H9 (cell line): ENCODE data around the gene WNT3. TPM values are rescaled to one million over a fixed set of nuclear protein-coding genes. Genes with fewer than 3 reads are reported as not detected.
A peak's percentile ranks its signal among the peaks of the same experiment; 100 is the strongest.

ENCODE experiments used
- DNase-seq: peaks from one replicate; pipeline ENCODE4 v3.0.0-alpha.2; 2017
- H2AFZ ChIP-seq: one replicate; pipeline ENCODE4 v1.6.1; 2013; ENCODE audit warnings: mild to moderate bottlenecking, low read length, control low read depth, moderate library complexity
- H2AK5ac ChIP-seq: 2 replicates; pipeline ENCODE4 v1.6.1; 2013; ENCODE audit warnings: low read length, control low read depth, mixed read lengths; ENCODE audit not compliant: insufficient read length
- H2BK120ac ChIP-seq: one replicate; pipeline ENCODE4 v1.6.1; 2013; ENCODE audit warnings: low read depth, mild to moderate bottlenecking, low read length, control low read depth, inconsistent platforms; ENCODE audit not compliant: poor library complexity, severe bottlenecking
- H2BK12ac ChIP-seq: 2 replicates; pipeline ENCODE4 v1.6.1; 2013; ENCODE audit warnings: low read length, control low read depth, mixed read lengths, low read depth; ENCODE audit not compliant: insufficient read length
- H2BK15ac ChIP-seq: 2 replicates; pipeline ENCODE4 v1.6.1; 2013; ENCODE audit warnings: low read depth, low read length, control low read depth
- H2BK20ac ChIP-seq: one replicate; pipeline ENCODE4 v1.6.1; 2013; ENCODE audit warnings: low read depth, mild to moderate bottlenecking, low read length, control low read depth, inconsistent platforms; ENCODE audit not compliant: poor library complexity, severe bottlenecking
- H2BK5ac ChIP-seq: 2 replicates; pipeline ENCODE4 v1.6.1; 2013; ENCODE audit warnings: low read length, control low read depth, mixed read lengths; ENCODE audit not compliant: insufficient read length
- H3K14ac ChIP-seq: 2 replicates; pipeline ENCODE4 v1.6.1; 2013; ENCODE audit warnings: low read length, control low read depth; ENCODE audit not compliant: insufficient read depth
- H3K18ac ChIP-seq: 2 replicates; pipeline ENCODE4 v1.6.1; 2013; ENCODE audit warnings: low read depth, mild to moderate bottlenecking, mixed read lengths, low read length, control low read depth; ENCODE audit not compliant: insufficient read length
- H3K23ac ChIP-seq: 2 replicates; pipeline ENCODE4 v1.6.1; 2013; ENCODE audit warnings: low read length, control low read depth, mixed read lengths, low read depth; ENCODE audit not compliant: insufficient read length
- H3K23me2 ChIP-seq: 2 replicates; pipeline ENCODE4 v1.6.1; 2013; ENCODE audit warnings: low read depth, mild to moderate bottlenecking, mixed read lengths, low read length, control low read depth; ENCODE audit not compliant: insufficient read length, poor library complexity, severe bottlenecking
- H3K27ac ChIP-seq: 2 replicates; pipeline ENCODE4 v1.5.1; 2013; ENCODE audit warnings: low read length, control low read depth, mixed read lengths, low read depth; ENCODE audit not compliant: insufficient read length
- H3K27me3 ChIP-seq: 2 replicates; pipeline ENCODE4 v1.6.1; 2013; ENCODE audit warnings: low read length, control low read depth, inconsistent platforms; ENCODE audit not compliant: insufficient read depth
- H3K4ac ChIP-seq: 2 replicates; pipeline ENCODE4 v1.6.1; 2013; ENCODE audit warnings: low read depth, mild to moderate bottlenecking, control low read depth, inconsistent platforms, low read length, moderate library complexity
- H3K4me1 ChIP-seq: 2 replicates; pipeline ENCODE4 v1.6.1; 2013; ENCODE audit warnings: low read length, control low read depth, inconsistent platforms; ENCODE audit not compliant: insufficient read depth
- H3K4me2 ChIP-seq: 2 replicates; pipeline ENCODE4 v1.6.1; 2013; ENCODE audit warnings: low read length, control low read depth, mixed read lengths; ENCODE audit not compliant: insufficient read length, insufficient read depth
- H3K56ac ChIP-seq: 2 replicates; pipeline ENCODE4 v1.6.1; 2013; ENCODE audit warnings: low read depth, mild to moderate bottlenecking, mixed read lengths, low read length, control low read depth; ENCODE audit not compliant: insufficient read length
- H3K79me1 ChIP-seq: 2 replicates; pipeline ENCODE4 v1.6.1; 2013; ENCODE audit warnings: low read depth, mild to moderate bottlenecking, moderate library complexity, low read length, control low read depth, inconsistent platforms; ENCODE audit not compliant: insufficient read depth, poor library complexity, severe bottlenecking
- H3K79me2 ChIP-seq: 2 replicates; pipeline ENCODE4 v1.6.1; 2013; ENCODE audit warnings: low read length, control low read depth, inconsistent platforms; ENCODE audit not compliant: insufficient read depth
- H3K9ac ChIP-seq: 2 replicates; pipeline ENCODE4 v1.6.1; 2013; ENCODE audit warnings: low read length, control low read depth, mixed read lengths; ENCODE audit not compliant: insufficient read length; ENCODE audit errors: extremely low read depth
- H3K9me3 ChIP-seq: one replicate; pipeline ENCODE4 v1.6.1; 2013; ENCODE audit warnings: low read depth, low read length, inconsistent platforms; ENCODE audit not compliant: control insufficient read depth
- H3T11ph ChIP-seq: one replicate; pipeline ENCODE4 v1.6.1; 2013; ENCODE audit warnings: mild to moderate bottlenecking, low read length, control low read depth, inconsistent platforms
- H4K20me1 ChIP-seq: one replicate; pipeline ENCODE4 v1.6.1; 2013; ENCODE audit not compliant: control insufficient read depth, insufficient read length, insufficient read depth
- H4K5ac ChIP-seq: 2 replicates; pipeline ENCODE4 v1.6.1; 2013; ENCODE audit warnings: low read depth, mild to moderate bottlenecking, mixed read lengths, low read length, control low read depth; ENCODE audit not compliant: insufficient read length
- H4K8ac ChIP-seq: replicated peaks from 2 replicates; pipeline ENCODE4 v1.6.1; 2013; ENCODE audit warnings: low read length, control low read depth, mixed read lengths, low read depth; ENCODE audit not compliant: insufficient read length
- H4K91ac ChIP-seq: 2 replicates; pipeline ENCODE4 v1.6.1; 2013; ENCODE audit warnings: low read depth, mild to moderate bottlenecking, moderate library complexity, mixed read lengths, low read length, control low read depth; ENCODE audit not compliant: insufficient read length
- H3K27ac Mint-ChIP-seq, 3 experiments: 2 replicates in 2 of 3; 3 replicates in 1 of 3; pipeline ENCODE4 v1.8.0; 2020 to 2021; ENCODE audit warnings: mixed read lengths in 3 of 3, mild to moderate bottlenecking in 1 of 3, moderate library complexity in 1 of 3
- H3K27me3 Mint-ChIP-seq: 2 replicates; pipeline ENCODE4 v1.8.0; 2021; ENCODE audit warnings: low read depth, mild to moderate bottlenecking, moderate library complexity, mixed read lengths
- H3K36me3 Mint-ChIP-seq, 3 experiments: 2 replicates in 2 of 3; 3 replicates in 1 of 3; pipeline ENCODE4 v1.8.0; 2020 to 2021; ENCODE audit warnings: low read depth in 3 of 3, mixed read lengths in 3 of 3; ENCODE audit not compliant: insufficient read depth in 1 of 3
- H3K4me1 Mint-ChIP-seq, 2 experiments: 2 replicates each; pipeline ENCODE4 v1.8.0; 2020; ENCODE audit warnings: mixed read lengths in 2 of 2
- H3K4me3 Mint-ChIP-seq, 2 experiments: 2 replicates in 1 of 2; 3 replicates in 1 of 2; pipeline ENCODE4 v1.8.0; 2020 to 2021; ENCODE audit warnings: mild to moderate bottlenecking in 2 of 2, mixed read lengths in 2 of 2, moderate library complexity in 1 of 2
- H3K9me3 Mint-ChIP-seq, 2 experiments: 2 replicates in 1 of 2; 3 replicates in 1 of 2; pipeline ENCODE4 v1.8.0; 2020; ENCODE audit warnings: mild to moderate bottlenecking in 2 of 2, mixed read lengths in 2 of 2, moderate library complexity in 1 of 2
- WGBS: extraction: QIAGEN DNeasy Blood & Tissue Kit; methylation state at CpG from one replicate; pipeline ENCODE4 v1.1.7; 2013; ENCODE audit warnings: missing lambda C conversion rate, low lambda C conversion rate, mixed read lengths; ENCODE audit not compliant: insufficient read length; ENCODE audit errors: extremely low coverage; 5-methylcytosine and 5-hydroxymethylcytosine counted together
- total RNA-seq: library from RNA; stranded (reverse); gene quantifications from 2 replicates; pipeline ENCODE4 v1.2.1, GENCODE V29; 2021
- TF ChIP-seq, protein P1 (sequence below): fragments of 200-600 bp; sonication (generic); conservative IDR thresholded peaks from 3 replicates; pipeline ENCODE4 v1.8.0; 2021; ENCODE audit warnings: antibody characterized with exemption, mild to moderate bottlenecking

Gene WNT3
- total RNA-seq, 1 experiment from 2014 or later: 22.4 TPM

DNA sequence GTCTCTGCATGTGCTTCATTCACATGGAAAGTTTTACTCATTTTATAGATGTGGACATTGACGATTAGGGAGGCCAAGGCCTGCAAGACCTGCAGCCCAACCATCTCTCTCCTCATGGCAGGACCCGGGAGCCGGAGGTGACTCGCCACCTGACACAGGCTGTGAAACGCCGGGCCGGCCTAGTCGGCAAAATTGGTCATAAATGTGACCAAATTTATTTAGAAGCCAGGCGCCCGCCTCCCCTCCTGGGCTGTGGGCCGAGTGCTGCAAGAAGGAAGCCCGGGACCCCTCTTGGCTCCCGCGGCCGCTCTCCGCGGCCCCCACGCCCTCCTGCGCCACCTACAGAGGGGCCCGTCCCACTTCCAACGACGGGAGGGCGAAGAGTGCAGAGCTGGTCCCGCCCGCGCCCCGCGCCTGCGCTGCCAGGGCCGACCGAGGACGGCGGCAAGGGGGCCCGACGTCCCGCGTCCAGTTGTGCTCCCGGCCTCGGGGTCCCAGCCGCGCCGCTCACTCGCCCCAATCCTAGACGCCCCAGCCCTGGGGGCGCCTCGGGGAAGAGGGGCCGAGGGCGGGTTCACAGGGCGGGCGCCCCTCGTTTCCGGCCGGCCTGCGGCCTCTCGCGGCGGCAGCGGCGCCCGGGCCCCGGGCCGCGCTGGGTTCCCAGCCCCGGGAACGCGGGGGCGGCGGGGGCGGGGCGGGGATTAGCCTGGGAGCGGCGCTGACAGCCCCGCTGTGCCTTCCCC lies 47.5 kb downstream of the WNT3 start:
- Histone ChIP-seq H3K79me2 (no peaks in the 10 kb centered on the region), H2AK5ac (no peak overlapping the region), H4K8ac (no peak overlapping the region), H2BK5ac (no peak overlapping the region), H2BK15ac (no peak overlapping the region; the same call in 1 of the 2 replicates), H3K56ac (no peak overlapping the region), H4K91ac (no peak overlapping the region), H2BK120ac (no peak overlapping the region), H3T11ph (no peak overlapping the region), H2BK12ac (no peak overlapping the region), H3K23me2 (peaks cover 9% of the 10 kb centered on the region), H3K4me1 (peaks cover 3% of the 10 kb centered on the region; the same call in 1 of the 2 replicates), H3K4me2 (peak overlapping the region; percentile 59), H3K4ac (no peak overlapping the region), H3K79me1 (no peaks in the 10 kb centered on the region), H2BK20ac (no peak overlapping the region), H2AFZ (no peak overlapping the region), H4K20me1 (no peaks in the 10 kb centered on the region), H3K23ac (no peak overlapping the region), H3K18ac (no peak overlapping the region), H3K27ac (no peak overlapping the region), H3K9me3 (no peaks in the 10 kb centered on the region), H3K9ac (no peak overlapping the region), H3K14ac (peak overlapping the region; percentile 42; the same call in 1 of the 2 replicates), H3K27me3 (peaks cover 29% of the 10 kb centered on the region; the same call in 1 of the 2 replicates), H4K5ac (no peak overlapping the region)
- H3K36me3 Mint-ChIP-seq: peaks cover 3 to 38% (median 5%) of the 10 kb centered on the region in 3 experiments; a peak in 5 of 7 replicates
- DNase-seq: peak; percentile 71
- peaks cover 64% of the 10 kb centered on the region for H3K27me3 Mint-ChIP-seq
- no peak overlapping the region for H3K27ac Mint-ChIP-seq
- no CpG with 5 or more reads among the region's 73 CpGs for WGBS
- H3K4me3 Mint-ChIP-seq: peak overlapping the region; percentile 52 to 75
- H3K4me1 Mint-ChIP-seq: peaks cover 33 to 40% of the 10 kb centered on the region in 2 experiments
- TF ChIP-seq, protein P1, sequence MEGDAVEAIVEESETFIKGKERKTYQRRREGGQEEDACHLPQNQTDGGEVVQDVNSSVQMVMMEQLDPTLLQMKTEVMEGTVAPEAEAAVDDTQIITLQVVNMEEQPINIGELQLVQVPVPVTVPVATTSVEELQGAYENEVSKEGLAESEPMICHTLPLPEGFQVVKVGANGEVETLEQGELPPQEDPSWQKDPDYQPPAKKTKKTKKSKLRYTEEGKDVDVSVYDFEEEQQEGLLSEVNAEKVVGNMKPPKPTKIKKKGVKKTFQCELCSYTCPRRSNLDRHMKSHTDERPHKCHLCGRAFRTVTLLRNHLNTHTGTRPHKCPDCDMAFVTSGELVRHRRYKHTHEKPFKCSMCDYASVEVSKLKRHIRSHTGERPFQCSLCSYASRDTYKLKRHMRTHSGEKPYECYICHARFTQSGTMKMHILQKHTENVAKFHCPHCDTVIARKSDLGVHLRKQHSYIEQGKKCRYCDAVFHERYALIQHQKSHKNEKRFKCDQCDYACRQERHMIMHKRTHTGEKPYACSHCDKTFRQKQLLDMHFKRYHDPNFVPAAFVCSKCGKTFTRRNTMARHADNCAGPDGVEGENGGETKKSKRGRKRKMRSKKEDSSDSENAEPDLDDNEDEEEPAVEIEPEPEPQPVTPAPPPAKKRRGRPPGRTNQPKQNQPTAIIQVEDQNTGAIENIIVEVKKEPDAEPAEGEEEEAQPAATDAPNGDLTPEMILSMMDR: peak; percentile 12; the same call in 1 of the 3 replicates
- H3K9me3 Mint-ChIP-seq: peaks cover 0 to 3% of the 10 kb centered on the region in 2 experiments; a peak in 1 of 5 replicates
